Measurements from ENCODE around the gene ZAP70.

ZAP70 gene

DNA sequence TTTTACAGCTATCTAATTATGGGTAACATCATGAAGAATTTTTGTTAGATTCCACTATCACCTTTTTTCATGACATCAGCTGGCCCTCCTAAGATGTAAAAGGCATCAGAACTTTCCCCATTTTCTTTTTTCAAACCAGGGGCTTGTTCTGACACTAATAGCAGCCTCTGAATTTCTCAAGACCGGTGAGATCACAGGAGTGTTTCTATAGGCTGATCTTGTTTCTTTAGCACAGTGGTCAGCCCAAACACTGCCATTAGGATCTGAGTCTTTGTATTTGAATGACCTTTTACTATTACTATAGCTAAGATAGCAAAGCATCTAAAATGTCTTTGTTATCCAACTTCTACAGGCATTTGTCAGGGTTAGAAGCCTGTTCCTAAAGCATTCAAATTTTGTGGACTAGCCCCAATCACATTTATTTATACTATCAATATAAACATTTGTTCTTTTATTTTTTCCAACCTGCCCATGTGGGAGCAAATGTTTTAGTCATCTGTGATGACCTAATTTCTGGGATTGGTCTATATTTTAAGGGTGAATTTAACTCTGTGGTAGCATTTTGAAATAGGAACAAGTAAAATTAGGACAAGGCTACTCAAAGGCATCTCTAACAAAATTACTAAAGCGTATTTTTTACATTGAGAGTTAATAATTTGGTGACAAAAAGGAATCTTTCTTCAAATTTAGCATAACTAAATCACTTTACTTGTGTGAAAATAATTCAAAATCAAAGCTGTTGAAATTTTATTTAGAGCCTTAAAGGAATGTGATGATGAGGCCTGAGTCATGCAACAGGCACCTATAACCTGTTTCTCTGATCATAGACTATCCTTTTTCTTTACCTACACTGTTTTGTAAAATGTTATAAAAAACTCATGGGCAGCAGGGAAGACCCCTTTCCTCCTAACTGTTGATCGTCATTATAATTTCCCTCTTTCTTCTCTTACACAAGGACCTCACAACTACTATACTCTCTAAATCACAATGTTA lies 39.3 kb downstream of the ZAP70 start:
- peak; percentile 40 for DNase-seq (ENCODE audit: low spot score)

DNA sequence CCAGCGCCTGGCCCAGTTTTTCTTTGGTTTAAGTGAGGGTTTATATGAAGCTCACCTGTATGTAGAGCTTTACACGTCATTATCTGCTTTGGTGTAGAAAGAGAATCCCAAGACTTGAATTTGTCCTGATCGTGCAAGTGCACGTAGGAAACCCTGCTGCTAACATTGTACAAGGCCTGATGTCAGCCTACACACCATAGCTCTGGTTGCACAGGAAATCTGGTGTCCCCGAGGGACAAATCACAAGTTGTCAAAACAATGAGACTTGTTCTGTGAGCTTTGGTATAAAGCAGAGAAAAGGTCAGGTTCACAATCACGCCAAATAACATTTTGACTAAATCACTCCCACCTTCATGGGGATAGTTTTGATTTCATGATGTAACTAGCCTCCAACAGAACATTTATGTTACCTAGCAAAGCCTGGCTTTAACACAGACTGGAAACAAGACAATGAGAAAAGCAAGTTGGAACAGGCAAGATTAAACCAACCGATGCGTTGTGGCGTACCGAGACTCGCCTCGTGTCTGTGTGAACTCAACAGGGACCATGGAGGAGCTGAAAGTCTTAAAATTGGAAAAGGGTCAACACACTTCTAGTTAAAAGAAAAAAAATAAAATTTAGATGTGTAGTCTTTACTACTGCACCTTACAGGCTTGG lies 41.4 kb downstream of the ZAP70 start:
- DNase-seq (ENCODE audit: low spot score) = no peak

DNA sequence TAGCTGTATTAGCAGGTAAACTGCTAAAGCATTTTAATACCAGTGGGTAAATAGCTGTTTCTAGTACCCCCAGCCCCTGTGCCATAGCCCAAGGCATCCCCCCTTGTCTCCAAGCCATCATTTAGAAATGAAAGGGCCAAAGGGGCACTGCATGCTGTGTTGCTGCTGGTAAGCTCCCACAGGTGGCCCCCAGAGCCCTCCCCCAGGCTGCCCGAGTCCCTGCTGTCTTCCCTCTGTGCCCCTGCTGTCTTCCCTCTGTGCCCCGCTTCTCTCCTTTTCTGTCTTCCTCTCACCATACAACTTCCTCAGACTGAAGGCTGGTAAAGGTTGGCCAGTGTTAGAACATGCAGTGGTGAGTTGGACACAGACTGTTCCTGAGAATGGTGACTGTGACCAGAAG lies 42.1 kb downstream of the ZAP70 start:
- no peak for DNase-seq (ENCODE audit: low spot score)

DNA sequence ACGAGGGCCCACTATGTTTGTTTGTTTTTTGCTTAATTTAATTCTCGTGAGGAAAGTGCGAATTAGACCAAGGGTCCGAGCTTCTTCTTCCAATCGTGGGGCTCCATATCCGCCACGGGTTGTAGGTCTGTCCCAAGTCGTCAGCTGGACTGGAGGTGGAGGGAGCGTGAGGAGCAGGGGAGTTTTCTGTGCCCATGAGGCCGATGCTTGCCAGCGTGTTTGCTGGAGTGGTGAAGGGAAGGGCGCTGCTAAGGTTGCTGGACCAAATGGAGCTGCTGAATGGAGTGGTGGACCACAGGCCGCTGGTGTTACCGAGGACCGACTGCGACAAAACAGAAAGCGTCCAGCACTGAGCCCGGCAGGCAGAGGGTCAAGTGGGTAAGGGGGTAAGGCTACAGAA lies 43.7 kb downstream of the ZAP70 start:
- no peak for DNase-seq (ENCODE audit: low spot score)

- no peak for DNase-seq (ENCODE audit: low spot score)
Observed at GRCh38 chr2:97758131-97758705, 44.8 kb downstream of the ZAP70 start.

GRCh38 chr2:97759727-97760407 lies 46.5 kb downstream of the ZAP70 start:
- no peak for DNase-seq (ENCODE audit: low spot score)

DNA sequence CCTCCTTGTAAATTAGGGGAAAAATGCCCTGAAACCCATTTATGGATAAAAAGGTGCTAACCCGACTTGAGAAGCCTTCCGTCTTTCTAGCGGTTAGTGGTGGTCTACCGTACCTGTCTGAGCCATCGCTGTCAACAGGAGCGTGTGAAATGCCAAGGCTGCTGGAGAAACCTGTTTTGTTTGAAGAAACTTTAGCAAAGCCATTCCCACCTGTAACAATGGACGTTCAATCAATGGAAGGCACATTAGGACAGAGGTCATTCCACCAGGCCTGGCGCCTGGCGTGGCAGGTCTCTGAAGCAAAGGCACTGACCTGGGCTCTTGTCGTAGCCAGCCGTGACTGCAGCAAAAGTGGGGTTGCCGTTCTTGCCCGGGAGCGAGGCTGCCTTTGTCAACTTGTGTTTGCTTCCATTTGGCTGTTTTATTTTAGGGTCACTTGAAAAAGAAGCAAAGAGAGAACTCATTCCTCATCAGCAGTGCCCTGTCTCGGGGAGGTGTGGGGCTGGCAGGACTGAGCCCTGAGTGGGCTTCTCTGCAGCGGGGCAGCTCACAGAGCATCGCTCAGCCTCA lies 47.2 kb downstream of the ZAP70 start:
- DNase-seq (ENCODE audit: low spot score) = no peak

- DNase-seq (ENCODE audit: low spot score) = no peak
Observed at GRCh38 chr2:97761192-97761591, 47.8 kb downstream of the ZAP70 start.

DNA sequence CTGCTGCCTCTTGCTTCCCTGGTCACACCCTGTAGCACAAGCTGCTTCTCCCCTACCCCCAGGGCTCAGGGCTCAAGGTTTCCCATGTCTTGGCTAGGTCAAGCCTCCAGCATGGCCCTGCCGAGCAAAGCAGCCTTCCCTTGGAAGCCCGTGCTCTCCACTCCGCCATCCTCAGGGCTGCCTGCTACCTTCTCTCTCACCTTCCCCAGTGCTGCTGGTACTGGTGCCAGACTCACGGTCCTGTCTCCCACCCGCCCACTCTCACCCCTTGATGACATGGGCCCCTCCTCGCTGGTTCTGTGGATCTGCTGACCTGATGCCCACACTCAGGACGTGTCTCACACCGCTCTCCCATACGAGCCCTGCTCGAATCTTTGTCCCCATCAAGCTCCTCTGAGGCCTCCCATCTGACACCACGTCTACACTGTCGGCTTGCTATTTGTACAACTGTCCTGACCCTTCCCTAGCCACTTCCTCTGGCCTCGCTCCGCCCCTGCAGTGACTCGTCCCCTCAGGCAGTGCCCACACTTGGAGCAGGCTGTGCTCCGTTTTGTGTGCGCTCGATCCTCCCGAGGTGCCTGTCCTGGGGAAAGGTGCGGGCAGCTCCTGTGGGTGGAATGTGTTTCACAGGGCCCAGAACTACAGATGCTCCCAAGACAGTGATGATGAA lies 49.9 kb downstream of the ZAP70 start:
- peak; percentile 25 for DNase-seq (ENCODE audit: low spot score)

- DNase-seq (ENCODE audit: low spot score) = peak; percentile 44
Observed at GRCh38 chr2:97764559-97765263, 51.3 kb downstream of the ZAP70 start.

DNA sequence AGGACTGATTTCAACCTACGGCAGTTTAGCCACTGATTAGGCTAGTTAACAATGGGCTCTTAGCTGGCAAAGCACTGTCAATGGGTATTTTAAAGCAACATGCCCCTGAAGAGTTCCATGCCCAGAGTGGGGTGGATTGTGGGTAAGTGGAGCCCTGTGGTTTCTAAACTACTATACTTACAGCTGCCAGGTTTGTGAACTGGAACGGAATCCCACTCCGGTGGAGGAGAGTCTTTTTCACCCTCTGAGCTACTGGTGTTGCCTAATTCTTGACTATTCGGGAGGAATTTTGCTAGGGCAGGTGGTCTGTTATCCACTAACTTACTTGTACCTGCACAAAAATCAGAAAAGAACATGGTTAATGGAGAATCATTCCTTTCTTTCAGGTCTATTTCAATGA lies 52.6 kb downstream of the ZAP70 start:
- peak; percentile 12 for DNase-seq (ENCODE audit: low spot score)

DNA sequence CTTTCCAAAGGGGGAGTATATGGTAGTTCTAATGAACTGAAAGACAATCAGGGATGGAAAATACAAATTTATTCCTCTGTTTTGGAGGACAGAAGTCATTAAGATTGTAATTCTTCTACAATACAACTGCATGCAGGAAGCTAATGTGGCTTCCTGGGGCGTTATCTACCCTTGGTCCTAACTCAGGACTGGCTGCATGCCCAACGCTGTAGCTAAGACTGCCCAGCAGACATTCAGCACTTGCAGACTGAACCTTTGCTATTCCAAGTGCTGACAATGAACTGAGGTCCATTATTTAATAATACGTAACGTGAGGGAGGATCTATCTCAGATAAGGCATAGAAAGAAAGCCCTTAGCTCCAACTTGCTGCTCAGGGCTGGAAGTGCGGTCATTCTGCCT lies 53.2 kb downstream of the ZAP70 start:
- no peak for DNase-seq (ENCODE audit: low spot score)

GRCh38 chr2:97769308-97769707 lies 55.9 kb downstream of the ZAP70 start:
- no peak for DNase-seq (ENCODE audit: low spot score)

- DNase-seq (ENCODE audit: low spot score) = no peak
Observed at GRCh38 chr2:97769711-97770110, 56.3 kb downstream of the ZAP70 start.

DNA sequence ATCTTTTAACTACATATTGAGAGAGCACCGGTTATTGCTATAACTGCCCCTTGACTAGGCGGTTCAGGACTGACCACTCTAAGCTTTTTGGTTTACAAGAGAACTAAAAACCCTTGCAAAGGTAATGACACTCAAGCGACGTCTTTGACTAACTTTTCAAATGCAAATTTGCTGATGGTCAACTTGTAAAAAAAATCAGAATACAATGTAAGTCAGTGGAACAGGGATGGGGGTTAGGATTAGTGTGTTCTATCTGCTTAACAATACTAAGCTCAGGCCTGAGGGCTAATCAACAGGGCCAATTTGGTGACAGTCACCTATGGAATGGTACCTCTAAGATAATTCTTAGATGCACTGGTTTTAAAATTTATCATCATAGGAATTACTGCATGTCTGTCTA lies 57.1 kb downstream of the ZAP70 start:
- no peak for DNase-seq (ENCODE audit: low spot score)

DNA sequence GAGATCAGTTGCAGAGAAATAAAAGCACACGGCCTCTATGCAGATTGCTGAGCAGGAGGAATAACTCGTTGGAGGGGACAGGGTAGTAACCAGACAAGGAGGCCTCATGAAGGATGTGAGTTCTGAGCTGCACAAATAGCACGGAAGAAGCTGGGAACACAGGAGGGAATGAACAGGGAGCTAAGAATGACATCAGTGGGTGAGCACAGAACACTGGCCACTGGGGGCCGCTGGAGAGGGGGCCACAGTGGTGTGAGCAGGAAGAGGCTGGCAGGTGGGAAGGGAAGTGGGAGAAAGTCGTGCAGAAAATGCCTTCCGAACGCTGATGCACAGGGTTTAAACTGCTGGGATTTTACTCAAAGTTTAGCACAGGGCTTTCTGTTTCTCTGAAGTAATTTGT lies 61.0 kb downstream of the ZAP70 start:
- DNase-seq (ENCODE audit: low spot score) = peak; percentile 14

DNA sequence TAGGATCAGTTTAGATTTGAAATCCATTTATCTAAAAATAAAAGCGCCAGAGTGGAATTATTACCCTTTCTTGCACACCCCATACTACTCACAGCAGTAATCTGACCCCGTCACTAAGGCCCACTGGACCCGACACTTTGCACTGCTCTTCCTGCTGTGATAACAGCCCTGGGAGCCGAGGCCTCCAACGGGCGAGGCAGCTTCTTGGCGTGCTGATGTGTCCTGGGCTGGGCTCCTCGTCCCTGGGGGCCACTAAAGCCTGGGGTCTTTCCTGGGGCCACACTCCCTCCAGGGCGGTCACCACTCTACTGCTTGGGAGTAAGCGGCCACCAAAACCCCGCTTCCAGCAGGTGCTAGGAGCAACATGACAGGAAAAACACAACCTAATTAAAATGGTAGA lies 61.7 kb downstream of the ZAP70 start:
- no peak for DNase-seq (ENCODE audit: low spot score)

DNA sequence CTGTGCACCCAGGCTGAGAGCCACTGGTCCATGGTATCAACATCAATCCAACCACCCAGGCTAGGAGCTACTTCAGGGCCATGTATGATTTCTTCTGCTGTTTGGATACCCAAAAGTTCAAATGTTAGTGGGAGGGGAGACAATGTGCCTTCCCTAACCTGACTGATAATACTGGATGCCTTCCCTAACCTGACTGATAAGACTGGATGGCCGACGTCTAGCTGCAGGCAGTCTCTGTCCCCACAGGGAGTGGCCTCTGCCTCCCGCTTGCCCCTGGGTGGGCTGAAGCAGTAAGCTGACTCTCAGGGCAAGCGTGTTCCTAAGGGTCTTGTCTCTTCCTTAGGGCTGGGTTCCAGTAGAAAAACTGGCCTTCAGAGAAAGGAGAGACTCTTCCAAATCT lies 65.8 kb downstream of the ZAP70 start:
- no peak for DNase-seq (ENCODE audit: low spot score)

- DNase-seq (ENCODE audit: low spot score) = no peak
Observed at GRCh38 chr2:97781981-97782380, 68.6 kb downstream of the ZAP70 start.

DNA sequence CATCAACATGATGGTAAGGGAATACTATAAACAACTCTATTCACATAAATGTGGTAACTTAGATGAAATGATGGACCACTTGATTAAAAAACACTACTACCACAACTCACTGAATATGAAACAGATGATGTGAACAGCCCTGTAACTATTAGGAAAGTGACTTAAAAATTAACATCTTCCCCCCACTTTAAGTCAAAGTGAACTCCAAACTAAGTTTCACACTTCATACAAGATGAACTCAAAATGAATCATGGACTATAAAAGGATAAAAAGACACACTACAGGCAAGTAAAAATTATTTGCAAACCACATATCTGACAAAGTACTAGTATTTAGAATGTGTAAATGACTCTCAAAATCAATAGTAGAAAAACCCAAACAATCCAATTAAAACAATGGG lies 71.6 kb downstream of the ZAP70 start:
- DNase-seq (ENCODE audit: low spot score) = no peak

DNA sequence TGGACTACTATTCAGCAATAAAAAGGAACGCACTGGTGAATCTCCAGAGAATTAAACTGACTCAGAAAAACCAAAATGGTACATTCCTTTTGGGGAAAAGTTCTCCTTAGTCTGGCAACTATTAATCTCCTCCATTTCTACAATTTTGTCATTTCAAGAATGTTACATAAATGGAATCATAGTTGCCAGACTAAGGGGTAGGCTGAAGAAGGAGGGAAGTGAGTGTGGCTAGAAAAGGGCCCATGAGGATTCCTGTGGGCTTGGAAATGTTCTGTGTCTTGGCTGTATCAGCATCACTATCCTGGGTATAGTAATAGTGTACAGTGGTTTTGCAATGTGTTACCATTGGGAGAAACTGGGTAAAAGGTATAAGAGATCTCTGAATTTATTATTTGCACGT lies 72.4 kb downstream of the ZAP70 start:
- DNase-seq (ENCODE audit: low spot score) = no peak

Measured in kidney tubule cell (primary cell).